ENCODE results near the gene MRPL27. TPM values are rescaled to one million over a fixed set of nuclear protein-coding genes. Genes with fewer than 3 reads are reported as not detected.

Gene MRPL27
- total RNA-seq, 1 donor from 2014 or later, result 79.3 TPM

GRCh38 chr17:50392621-50393020 is 19.6 kb upstream of the MRPL27 start:
- ATAC-seq, result no peak
- intact Hi-C loops (cut with micrococcal nuclease), result no loop called here
- no peak for DNase-seq

- intact Hi-C loops (cut with micrococcal nuclease), result no loop called here
- ATAC-seq (no peak), DNase-seq (no peak)
Observed at GRCh38 chr17:50389534-50389933, 16.6 kb upstream of the MRPL27 start.

DNA sequence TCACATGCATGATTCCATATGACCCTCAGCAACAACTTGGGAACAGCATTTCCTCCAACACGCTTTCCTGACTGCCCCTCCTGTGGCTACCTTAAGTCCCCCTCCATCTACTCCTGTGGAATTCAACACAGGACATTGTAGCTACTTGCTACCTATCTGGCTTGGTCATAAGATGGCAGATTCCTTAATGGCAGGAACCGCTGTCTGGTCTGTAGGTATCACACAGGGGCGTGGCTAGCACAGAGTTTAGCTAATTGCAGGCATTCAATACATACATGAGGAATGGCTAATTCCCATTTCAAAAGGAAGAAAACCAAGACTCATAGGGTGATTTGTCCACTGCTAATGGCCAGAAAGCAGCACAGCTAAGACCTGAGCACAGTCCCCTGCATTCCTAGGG is 15.7 kb upstream of the MRPL27 start:
- intact Hi-C loops (cut with micrococcal nuclease), result no loop called here
- DNase-seq (no peak), ATAC-seq (no peak)

GRCh38 chr17:50386510-50386909 is 13.5 kb upstream of the MRPL27 start:
- intact Hi-C loops (cut with micrococcal nuclease), result no loop called here
- no peak for DNase-seq
- no peak for ATAC-seq

- intact Hi-C loops (cut with micrococcal nuclease), result no loop called here
- ATAC-seq, result no peak
- no peak for DNase-seq
Observed at GRCh38 chr17:50382931-50383330, 9.9 kb upstream of the MRPL27 start.

GRCh38 chr17:50381920-50382319 is 8.9 kb upstream of the MRPL27 start:
- intact Hi-C loops (cut with micrococcal nuclease), result no loop called here
- ATAC-seq (no peak), DNase-seq (no peak)

DNA sequence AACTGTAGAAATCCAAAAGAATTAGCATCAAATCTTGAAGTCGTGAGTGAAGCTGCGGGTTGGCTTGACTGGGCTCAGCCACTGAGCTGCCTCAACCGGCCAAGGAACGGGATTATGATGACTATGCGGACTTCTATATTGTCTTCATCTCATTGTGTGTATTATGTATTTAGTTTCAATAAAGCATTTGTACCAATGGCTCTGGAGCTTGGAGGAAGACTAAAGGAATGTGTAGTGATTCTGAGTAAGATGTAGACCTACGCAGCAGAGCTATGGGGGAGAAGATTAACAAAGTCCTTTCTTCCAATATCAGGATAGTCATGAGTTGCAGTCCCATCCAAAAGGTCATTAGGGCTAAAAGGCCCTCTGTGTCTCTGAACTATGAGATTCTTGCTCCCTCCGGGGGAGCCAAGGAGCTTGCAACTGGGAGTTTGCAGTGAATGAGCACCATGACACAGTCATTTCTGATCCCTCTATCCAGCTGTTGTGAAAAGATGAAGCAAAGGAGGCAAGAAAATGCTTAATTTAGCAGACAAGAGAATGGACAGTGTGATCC is 8.4 kb upstream of the MRPL27 start:
- intact Hi-C loops (cut with micrococcal nuclease), result no loop called here
- no peak for ATAC-seq
- no peak for DNase-seq

DNA sequence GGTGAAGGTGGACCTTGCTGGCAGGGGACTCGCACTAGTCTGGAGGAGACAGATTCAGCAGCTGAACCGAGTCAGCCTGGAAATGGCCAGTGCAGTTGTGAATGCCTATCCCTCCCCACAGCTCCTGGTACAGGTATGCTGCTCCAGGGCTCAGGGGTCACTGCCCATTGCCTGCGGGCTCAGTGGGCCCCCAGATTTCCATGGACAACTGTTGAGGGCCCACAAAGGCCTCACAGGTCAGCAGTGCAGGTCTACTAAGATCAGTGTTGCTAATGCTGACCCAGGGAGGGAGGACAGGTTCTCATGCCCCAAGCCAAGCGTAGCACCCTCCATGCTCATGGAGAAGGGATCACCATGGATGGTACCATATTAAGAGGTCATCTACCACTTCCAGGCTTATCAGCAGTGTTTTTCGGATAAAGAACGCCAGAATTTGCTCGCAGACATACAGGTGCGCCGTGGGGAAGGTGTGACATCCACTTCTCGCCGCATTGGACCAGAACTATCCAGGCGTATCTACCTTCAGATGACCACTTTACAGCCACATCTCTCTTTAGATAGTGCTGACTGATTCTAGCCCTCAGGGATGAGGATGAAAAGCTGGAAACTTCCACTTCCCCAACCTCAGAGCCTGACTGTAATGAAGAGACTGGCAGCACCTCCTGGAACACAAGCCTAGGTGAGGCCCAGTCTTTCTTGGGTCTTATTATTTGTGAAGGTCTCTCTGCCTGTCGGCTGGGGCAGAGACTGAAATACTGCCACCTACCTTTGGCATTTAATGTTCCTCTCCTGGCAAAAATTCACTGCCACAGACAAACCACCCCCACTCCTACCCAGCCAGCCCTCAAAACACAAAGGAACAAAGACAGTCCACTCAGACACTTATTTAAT is 7.6 kb upstream of the MRPL27 start:
- intact Hi-C loops (cut with micrococcal nuclease), result no loop called here
- ATAC-seq, result no peak

DNA sequence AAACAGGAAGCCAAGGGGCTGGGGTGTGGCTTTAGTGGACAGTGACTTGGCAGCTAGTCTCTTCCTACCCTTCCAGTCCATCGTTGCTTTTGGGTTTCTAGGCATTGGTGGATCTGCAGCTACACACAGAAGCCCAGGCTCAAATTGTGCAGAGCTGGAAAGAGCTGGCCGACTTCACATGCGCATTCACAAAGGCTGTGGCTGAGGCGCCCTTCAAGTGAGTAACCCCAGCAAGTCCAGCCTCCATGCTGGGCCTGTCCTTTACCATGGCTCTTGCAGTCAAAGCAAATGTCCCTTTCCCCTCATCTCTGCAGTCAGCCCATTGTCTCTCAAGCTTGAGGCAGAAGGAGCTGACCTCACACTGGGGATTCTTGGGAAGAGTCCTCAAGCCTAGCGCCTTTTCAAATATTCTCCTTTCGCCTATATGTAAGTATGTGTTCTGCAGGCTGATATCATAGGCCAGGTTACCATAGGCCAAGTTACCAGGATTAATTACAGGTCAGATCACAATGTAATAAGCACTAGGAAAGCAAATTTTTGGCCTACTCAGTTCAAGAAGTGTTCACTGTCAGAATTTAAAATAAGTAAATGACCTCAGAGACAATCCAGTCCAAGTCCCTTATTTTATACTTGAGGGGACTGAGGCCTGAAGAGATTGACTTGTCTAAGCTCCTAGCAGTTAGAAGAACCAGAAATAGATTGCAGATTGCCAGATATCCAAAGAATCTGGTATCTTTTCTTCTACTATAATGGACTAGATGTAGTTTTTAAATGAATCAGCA is 6.6 kb upstream of the MRPL27 start:
- DNase-seq, result no peak
- intact Hi-C loops (cut with micrococcal nuclease), result no loop called here
- ATAC-seq, result no peak

More for the DNA sequence above, 7.6 kb upstream of the MRPL27 start:
- DNase-seq, result no peak

DNA sequence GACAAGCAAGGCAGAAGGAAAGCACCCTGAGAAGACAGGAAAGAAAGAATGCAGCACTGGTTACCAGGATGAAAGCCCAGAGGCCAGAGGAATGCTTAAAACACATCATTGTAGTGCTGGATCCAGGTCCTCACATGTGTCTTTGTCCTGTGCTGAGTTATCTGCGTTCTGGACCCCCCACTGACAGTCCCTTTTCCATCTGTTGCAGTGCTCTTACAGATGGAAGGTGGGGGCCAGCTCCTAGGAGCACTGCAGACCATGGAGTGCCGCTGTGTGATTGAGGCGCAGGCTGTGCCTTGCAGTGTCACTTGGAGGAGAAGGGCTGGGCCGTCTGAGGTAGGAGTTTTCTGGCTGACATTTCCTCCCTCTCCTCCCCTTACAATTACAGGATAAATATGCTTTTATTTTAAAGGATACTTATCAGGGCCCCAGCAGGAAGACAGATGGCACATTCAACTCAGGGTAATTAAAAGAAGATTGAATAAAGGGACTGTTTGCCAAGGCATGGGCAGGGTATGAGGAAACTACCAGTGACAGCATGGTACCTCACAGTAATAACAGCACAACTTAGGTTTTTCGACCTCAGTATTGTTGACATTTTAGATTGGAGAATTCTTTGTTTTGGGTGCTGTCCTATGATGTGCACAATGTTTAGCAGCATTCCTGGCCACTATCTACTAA is 3.0 kb upstream of the MRPL27 start:
- DNase-seq (no peak), ATAC-seq (no peak)
- intact Hi-C loops (cut with micrococcal nuclease), result no loop called here

DNA sequence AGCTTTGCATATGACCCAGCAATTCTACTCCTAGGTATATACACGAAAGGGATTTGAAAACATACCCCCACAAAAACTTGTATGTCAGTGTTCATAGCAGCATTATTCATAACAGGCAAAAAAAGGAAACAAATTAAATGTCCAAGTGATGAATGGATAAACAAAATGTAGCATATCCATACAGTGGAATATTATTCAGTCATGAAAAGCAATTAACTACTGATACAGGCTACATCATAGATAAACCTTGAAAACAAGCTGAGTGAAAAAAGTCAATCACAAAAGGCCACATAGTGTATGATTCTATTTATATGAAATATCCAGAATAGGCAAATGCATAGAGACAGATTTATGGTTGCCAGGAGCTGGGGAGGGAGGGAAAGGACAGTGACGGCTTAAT is 721 bp upstream of the MRPL27 start:
- no peak for ATAC-seq
- DNase-seq, result no peak
- intact Hi-C loops (cut with micrococcal nuclease), result no loop called here

- intact Hi-C loops (cut with micrococcal nuclease), result no loop called here
- DNase-seq (no peak), ATAC-seq (peak; percentile 17)
Observed at GRCh38 chr17:50372222-50372757, 694 bp downstream of the MRPL27 start.

- ATAC-seq, result no peak
- no peak for DNase-seq
- intact Hi-C loops (cut with micrococcal nuclease), result no loop called here
Observed at GRCh38 chr17:50371526-50371925, 1.5 kb downstream of the MRPL27 start.

GRCh38 chr17:50370052-50370451 is 2.9 kb downstream of the MRPL27 start:
- no peak for ATAC-seq
- intact Hi-C loops (cut with micrococcal nuclease), result no loop called here

DNA sequence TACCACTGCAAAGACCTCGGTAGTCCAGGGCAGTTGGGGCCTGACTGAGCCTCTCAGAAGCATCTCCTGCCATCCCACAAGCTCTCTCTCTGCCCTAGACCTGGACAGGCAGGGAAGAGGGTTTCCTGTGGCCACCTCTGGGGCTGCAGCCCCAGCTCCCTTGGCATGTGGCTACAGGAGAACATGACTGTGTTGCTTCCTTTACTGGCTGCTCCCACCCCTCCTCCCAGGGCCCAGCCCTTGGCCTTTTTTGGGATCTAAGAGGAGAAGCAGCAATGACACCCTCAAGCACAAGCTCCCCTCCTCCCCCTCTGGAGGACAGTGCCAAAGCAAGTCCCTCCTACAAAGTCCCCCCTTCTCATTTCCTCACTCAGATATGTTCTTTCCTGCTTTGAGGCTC is 5.6 kb downstream of the MRPL27 start:
- intact Hi-C loops (cut with micrococcal nuclease), result no loop called here
- no peak for ATAC-seq
- DNase-seq, result no peak

More at GRCh38 chr17:50370052-50370451, 2.9 kb downstream of the MRPL27 start:
- no peak for DNase-seq

- DNase-seq, result no peak
- no peak for ATAC-seq
- intact Hi-C loops (cut with micrococcal nuclease), result no loop called here
Observed at GRCh38 chr17:50365649-50366393, 7.2 kb downstream of the MRPL27 start.

- intact Hi-C loops (cut with micrococcal nuclease), result no loop called here
- DNase-seq (no peak), ATAC-seq (no peak)
Observed at GRCh38 chr17:50365165-50365564, 7.8 kb downstream of the MRPL27 start.

DNA sequence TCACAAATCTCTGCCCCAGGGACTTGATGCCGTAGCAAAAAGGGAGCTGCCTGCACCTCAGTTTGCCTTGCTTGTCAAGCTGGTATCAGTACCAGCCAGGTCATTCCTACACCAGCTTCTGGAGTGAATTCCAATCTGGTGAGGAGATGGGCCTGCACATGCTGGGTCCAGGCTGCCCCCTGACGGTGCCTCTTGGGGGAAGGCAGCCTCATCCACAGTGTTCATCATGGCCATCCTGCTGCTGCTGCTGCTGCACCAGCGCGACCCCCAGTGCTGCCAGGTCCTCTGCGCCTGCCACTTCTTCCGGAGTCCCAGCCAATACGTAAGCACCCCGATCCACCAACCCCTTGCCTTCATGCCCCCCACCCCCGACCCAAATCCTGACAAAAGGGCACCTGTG is 8.3 kb downstream of the MRPL27 start:
- DNase-seq, result no peak
- intact Hi-C loops (cut with micrococcal nuclease), result no loop called here
- peak; percentile 23 for ATAC-seq

- intact Hi-C loops (cut with micrococcal nuclease), result no loop called here
- ATAC-seq (no peak), DNase-seq (no peak)
Observed at GRCh38 chr17:50364061-50364458, 8.9 kb downstream of the MRPL27 start.
